HUES48 (cell line): Measurements from ENCODE around the gene SECISBP2.

ENCODE experiments used
- H3K27ac ChIP-seq: one replicate; pipeline ENCODE4 v1.7.0; 2013; ENCODE audit warnings: low read depth, low read length, inconsistent platforms
- H3K27me3 ChIP-seq: 2 replicates; pipeline ENCODE4 v1.6.1; 2013; ENCODE audit warnings: mild to moderate bottlenecking, low read length; ENCODE audit not compliant: control insufficient read depth, insufficient read depth
- H3K36me3 ChIP-seq: 2 replicates; pipeline ENCODE4 v1.6.1; 2013; ENCODE audit warnings: low read length; ENCODE audit not compliant: control insufficient read depth, insufficient read depth
- H3K4me1 ChIP-seq: 2 replicates; pipeline ENCODE4 v1.6.1; 2013; ENCODE audit warnings: mild to moderate bottlenecking, low read length; ENCODE audit not compliant: control insufficient read depth, insufficient read depth
- H3K4me3 ChIP-seq: 2 replicates; pipeline ENCODE4 v1.5.1; 2013; ENCODE audit warnings: mild to moderate bottlenecking, low read depth, low read length
- H3K9ac ChIP-seq: 2 replicates; pipeline ENCODE4 v1.6.1; 2013; ENCODE audit warnings: mild to moderate bottlenecking, low read depth, low read length, moderate library complexity
- H3K9me3 ChIP-seq: 2 replicates; pipeline ENCODE4 v1.6.1; 2013; ENCODE audit warnings: low read length; ENCODE audit not compliant: control insufficient read depth, insufficient read depth

SECISBP2 gene

GRCh38 chr9:89350988-89351557 is 32.8 kb downstream of the SECISBP2 start:
- Histone ChIP-seq H3K9me3 (no peaks in the 10 kb centered on the region), H3K27ac (no peak overlapping the region), H3K4me1 (no peaks in the 10 kb centered on the region), H3K4me3 (no peak overlapping the region), H3K36me3 (peaks cover 99% of the 10 kb centered on the region), H3K27me3 (no peaks in the 10 kb centered on the region), H3K9ac (no peak overlapping the region)

- H3K27ac ChIP-seq = no peak overlapping the region
- no peaks in the 10 kb centered on the region for H3K27me3 ChIP-seq
- H3K4me3 ChIP-seq = no peak overlapping the region
- no peaks in the 10 kb centered on the region for H3K4me1 ChIP-seq
- no peaks in the 10 kb centered on the region for H3K9me3 ChIP-seq
- H3K36me3 ChIP-seq = peaks cover 99% of the 10 kb centered on the region
- H3K9ac ChIP-seq = no peak overlapping the region
Observed at GRCh38 chr9:89351584-89352300, 33.4 kb downstream of the SECISBP2 start.

- no peak overlapping the region for H3K4me3 ChIP-seq
- no peaks in the 10 kb centered on the region for H3K4me1 ChIP-seq
- no peaks in the 10 kb centered on the region for H3K9me3 ChIP-seq
- no peak overlapping the region for H3K9ac ChIP-seq
- H3K27me3 ChIP-seq = no peaks in the 10 kb centered on the region
- H3K27ac ChIP-seq = no peak overlapping the region
- H3K36me3 ChIP-seq = peaks cover 100% of the 10 kb centered on the region
Observed at GRCh38 chr9:89352451-89352850, 34.2 kb downstream of the SECISBP2 start.

- H3K4me1 ChIP-seq = no peaks in the 10 kb centered on the region
- peaks cover 100% of the 10 kb centered on the region for H3K36me3 ChIP-seq
- no peak overlapping the region for H3K4me3 ChIP-seq
- no peak overlapping the region for H3K27ac ChIP-seq
- no peak overlapping the region for H3K9ac ChIP-seq
- no peaks in the 10 kb centered on the region for H3K9me3 ChIP-seq
- no peaks in the 10 kb centered on the region for H3K27me3 ChIP-seq
Observed at GRCh38 chr9:89352874-89353649, 34.8 kb downstream of the SECISBP2 start.

- Histone ChIP-seq H3K9ac (no peak overlapping the region), H3K27me3 (no peaks in the 10 kb centered on the region), H3K4me1 (no peaks in the 10 kb centered on the region), H3K4me3 (no peak overlapping the region), H3K9me3 (no peaks in the 10 kb centered on the region), H3K27ac (no peak overlapping the region), H3K36me3 (peaks cover 100% of the 10 kb centered on the region)
Observed at GRCh38 chr9:89353989-89354388, 35.7 kb downstream of the SECISBP2 start.

- Histone ChIP-seq H3K9ac (no peak overlapping the region), H3K4me3 (no peak overlapping the region), H3K27me3 (no peaks in the 10 kb centered on the region), H3K4me1 (no peaks in the 10 kb centered on the region), H3K9me3 (no peaks in the 10 kb centered on the region), H3K36me3 (peaks cover 100% of the 10 kb centered on the region), H3K27ac (no peak overlapping the region)
Observed at GRCh38 chr9:89354471-89354870, 36.2 kb downstream of the SECISBP2 start.

- peaks cover 100% of the 10 kb centered on the region for H3K36me3 ChIP-seq
- H3K27me3 ChIP-seq = no peaks in the 10 kb centered on the region
- no peaks in the 10 kb centered on the region for H3K9me3 ChIP-seq
- H3K4me3 ChIP-seq = no peak overlapping the region
- H3K4me1 ChIP-seq = no peaks in the 10 kb centered on the region
- no peak overlapping the region for H3K27ac ChIP-seq
- no peak overlapping the region for H3K9ac ChIP-seq
Observed at GRCh38 chr9:89356782-89357181, 38.5 kb downstream of the SECISBP2 start.

- H3K9ac ChIP-seq = no peak overlapping the region
- peaks cover 100% of the 10 kb centered on the region for H3K36me3 ChIP-seq
- H3K4me3 ChIP-seq = no peak overlapping the region
- no peaks in the 10 kb centered on the region for H3K9me3 ChIP-seq
- no peak overlapping the region for H3K27ac ChIP-seq
- H3K4me1 ChIP-seq = no peaks in the 10 kb centered on the region
- H3K27me3 ChIP-seq = no peaks in the 10 kb centered on the region
Observed at GRCh38 chr9:89357331-89358197, 39.3 kb downstream of the SECISBP2 start.

- Histone ChIP-seq H3K27ac (no peak overlapping the region), H3K9ac (no peak overlapping the region), H3K27me3 (no peaks in the 10 kb centered on the region), H3K4me3 (no peak overlapping the region), H3K9me3 (no peaks in the 10 kb centered on the region), H3K4me1 (no peaks in the 10 kb centered on the region), H3K36me3 (peaks cover 92% of the 10 kb centered on the region)
Observed at GRCh38 chr9:89358376-89358916, 40.1 kb downstream of the SECISBP2 start.

- Histone ChIP-seq H3K4me3 (no peak overlapping the region), H3K36me3 (peaks cover 87% of the 10 kb centered on the region), H3K4me1 (no peaks in the 10 kb centered on the region), H3K9ac (no peak overlapping the region), H3K27ac (no peak overlapping the region), H3K27me3 (no peaks in the 10 kb centered on the region), H3K9me3 (no peaks in the 10 kb centered on the region)
Observed at GRCh38 chr9:89358985-89359384, 40.7 kb downstream of the SECISBP2 start.
